NT2/D1 (cell line): Measurements from ENCODE around the gene INTS12.

Experiments used
- SUZ12 ChIP-seq: IDR thresholded peaks from 2 replicates; pipeline ENCODE4 v1.6.1; 2011; ENCODE audit not compliant: insufficient read length, insufficient read depth; ENCODE audit errors: extremely low read depth
- YY1 ChIP-seq: IDR thresholded peaks from 2 replicates; pipeline ENCODE4 v1.6.1; 2011; ENCODE audit not compliant: insufficient read length, insufficient read depth
- ZNF274 ChIP-seq: IDR thresholded peaks from 2 replicates; pipeline ENCODE4 v1.6.1; 2011; ENCODE audit warnings: mild to moderate bottlenecking, low read depth, low read length

DNA sequence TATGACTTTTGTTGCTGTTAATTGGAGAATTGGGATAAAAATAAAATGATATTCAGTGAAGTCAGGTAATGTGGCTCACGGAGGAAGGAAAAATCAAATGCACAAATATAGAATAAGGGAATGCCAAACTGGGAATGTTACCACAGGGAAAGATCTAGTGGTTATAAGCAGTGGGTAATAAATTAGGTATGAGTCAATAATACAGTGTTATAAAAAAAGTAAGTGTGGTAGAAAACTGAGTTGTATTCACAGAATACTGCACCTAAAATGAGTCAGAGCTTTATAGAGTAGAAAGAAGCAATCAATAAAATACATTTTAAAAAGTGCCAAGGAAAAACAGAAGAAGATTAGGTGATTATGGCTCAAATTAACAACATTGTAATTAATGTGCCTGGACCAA is 34.5 kb downstream of the INTS12 start:
- TF ChIP-seq ZNF274 (no peak), YY1 (no peak), SUZ12 (no peak)
